OCI-LY7 (cell line): ENCODE data around the gene AAK1. TPM values are rescaled to one million over a fixed set of nuclear protein-coding genes. Genes with fewer than 3 reads are reported as not detected.

Experiments used
- BruUV-seq: library from RNA; stranded (reverse); fragments of 400-500 nt; replicated peaks from 2 replicates; lab custom pipeline; 2021; lab: Mats Ljungman, UMichigan
- CTCF ChIA-PET: fragments of 300-600 bp; sonication (Branson Sonifier 250); formaldehyde crosslinking; loops from one replicate; lab custom pipeline; 2022; ENCODE audit warnings: antibody characterized with exemption; ENCODE audit not compliant: unreplicated experiment; lab: Charles Lee
- POLR2A ChIA-PET: fragments of 300-600 bp; sonication (Branson Sonifier 250); formaldehyde crosslinking; loops from one replicate; lab custom pipeline; 2022; ENCODE audit warnings: antibody characterized with exemption; lab: Charles Lee
- DNase-seq: peaks from one replicate; pipeline ENCODE4 v3.0.0-alpha.2; 2015; ENCODE audit warnings: low spot score
- H2AFZ ChIP-seq: fragments of 200-600 bp; sonication (generic), shearing (Covaris generic); 2 replicates; pipeline ENCODE4 v1.6.1; 2014; ENCODE audit warnings: mild to moderate bottlenecking, antibody characterized with exemption, low read length, moderate library complexity
- H3K27ac ChIP-seq: fragments of 200-600 bp; sonication (generic); 2 replicates; pipeline ENCODE4 v1.5.1; 2014; ENCODE audit warnings: mixed run types, low read depth, mild to moderate bottlenecking, moderate library complexity, low read length, inconsistent platforms; ENCODE audit not compliant: poor library complexity, severe bottlenecking
- H3K36me3 ChIP-seq: fragments of 200-600 bp; sonication (generic); 2 replicates; pipeline ENCODE4 v1.6.1; 2014; ENCODE audit warnings: mild to moderate bottlenecking, antibody characterized with exemption, low read length, moderate library complexity, mixed read lengths; ENCODE audit not compliant: insufficient read depth
- H3K4me1 ChIP-seq: fragments of 200-600 bp; sonication (generic); 2 replicates; pipeline ENCODE4 v1.5.1; 2014; ENCODE audit warnings: mild to moderate bottlenecking, low read length; ENCODE audit not compliant: insufficient read depth, poor library complexity, severe bottlenecking
- H3K4me2 ChIP-seq: fragments of 200-600 bp; sonication (generic); 2 replicates; pipeline ENCODE4 v1.6.1; 2014; ENCODE audit warnings: mild to moderate bottlenecking, low read length
- H3K4me3 ChIP-seq: fragments of 200-600 bp; sonication (generic); 2 replicates; pipeline ENCODE4 v1.5.1; 2014; ENCODE audit warnings: mild to moderate bottlenecking, low read depth, low read length; ENCODE audit not compliant: poor library complexity, severe bottlenecking
- H3K79me2 ChIP-seq: fragments of 200-600 bp; sonication (generic); 2 replicates; pipeline ENCODE4 v1.6.1; 2016; ENCODE audit warnings: low read depth, mild to moderate bottlenecking, low read length, moderate library complexity, mixed read lengths; ENCODE audit not compliant: insufficient read depth
- H3K9me2 ChIP-seq: fragments of 200-600 bp; sonication (generic); 2 replicates; pipeline ENCODE4 v1.6.1; 2016; ENCODE audit warnings: mild to moderate bottlenecking, low read length, mixed read lengths; ENCODE audit not compliant: insufficient read depth
- H3K9me3 ChIP-seq: fragments of 200-600 bp; sonication (generic); 2 replicates; pipeline ENCODE4 v1.6.1; 2014; ENCODE audit warnings: mild to moderate bottlenecking, mixed run types, low read length, mixed read lengths
- H4K20me1 ChIP-seq: fragments of 200-600 bp; sonication (generic); 2 replicates; pipeline ENCODE4 v1.6.1; 2014; ENCODE audit warnings: mild to moderate bottlenecking, antibody characterized with exemption, low read length, moderate library complexity, mixed read lengths; ENCODE audit not compliant: insufficient read depth
- CTCF ChIP-seq: fragments of 200-600 bp; sonication (generic); conservative IDR thresholded peaks from 2 replicates; pipeline ENCODE4 v1.5.1; 2014; ENCODE audit warnings: mild to moderate bottlenecking, antibody characterized with exemption, low read length, moderate library complexity, mixed read lengths
- EZH2phosphoT487 ChIP-seq: fragments of 200-600 bp; sonication (generic); IDR thresholded peaks from 2 replicates; pipeline ENCODE4 v1.6.1; 2018; ENCODE audit warnings: low read depth, borderline replicate concordance, mild to moderate bottlenecking, mixed run types, antibody characterized with exemption, low read length, moderate library complexity, mixed read lengths
- intact Hi-C: fragments of 100-400 bp; cut with micrococcal nuclease; formaldehyde crosslinking; loops from one replicate; pipeline ENCODE4 v1.10.0; 2022; ENCODE audit not compliant: unreplicated experiment
- total RNA-seq, 2 experiments: library from RNA; depleted of rRNA in 1 of 2; stranded (reverse); fragments of >200 nt in 1 of 2; shearing (Covaris generic) in 1 of 2; gene quantifications; 2 replicates each; pipeline ENCODE4 v1.2.3, GENCODE V29; 2014 to 2022

AAK1 gene
- total RNA-seq, 2 experiments from 2014 or later: 8.3 to 8.5 TPM

GRCh38 chr2:69456950-69457445 is 186.5 kb downstream of the AAK1 start:
- BruUV-seq: no TSS peak
- Histone ChIP-seq H3K4me1 (no peaks in the 10 kb centered on the region), H3K79me2 (no peaks in the 10 kb centered on the region), H3K9me3 (no peaks in the 10 kb centered on the region), H3K36me3 (no peaks in the 10 kb centered on the region), H4K20me1 (no peaks in the 10 kb centered on the region), H3K4me3 (no peak overlapping the region), H3K27ac (no peak overlapping the region), H3K4me2 (no peak overlapping the region), H2AFZ (no peak overlapping the region), H3K9me2 (no peaks in the 10 kb centered on the region)
- DNase-seq: no peak
- CTCF ChIA-PET: no interaction called here
- POLR2A ChIA-PET: interaction anchor here (0.5 kb wide), 1 partner anchor 600 kb away, joined by 3 read pairs; no protein-coding TSS in a partner anchor
- intact Hi-C loops: no loop called here
- no peak for TF ChIP-seq CTCF

DNA sequence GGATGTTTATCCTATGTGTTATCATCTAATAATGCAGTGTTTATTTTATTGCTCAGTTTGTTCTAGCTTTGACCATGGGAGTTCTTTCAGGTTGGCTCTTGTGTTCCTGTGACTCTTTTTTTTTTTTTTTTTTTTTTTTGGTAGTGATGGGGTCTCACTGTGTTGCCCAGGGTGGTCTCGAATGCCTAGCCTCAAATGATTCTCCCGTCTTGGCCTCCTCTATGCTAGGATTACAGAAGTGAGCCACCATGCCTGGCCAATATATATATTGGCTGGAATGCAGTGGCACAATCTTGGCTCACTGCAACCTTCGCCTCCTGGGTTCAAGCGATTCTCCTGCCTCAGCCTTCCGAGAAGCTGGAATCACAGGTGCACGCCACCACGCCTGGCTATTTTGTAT is 187.4 kb downstream of the AAK1 start:
- Histone ChIP-seq H3K79me2 (no peaks in the 10 kb centered on the region), H3K36me3 (no peaks in the 10 kb centered on the region), H3K4me1 (no peaks in the 10 kb centered on the region), H4K20me1 (no peaks in the 10 kb centered on the region), H3K27ac (no peak overlapping the region), H3K9me2 (no peaks in the 10 kb centered on the region), H3K4me3 (no peak overlapping the region), H3K9me3 (no peaks in the 10 kb centered on the region), H3K4me2 (no peak overlapping the region), H2AFZ (no peak overlapping the region)
- TF ChIP-seq CTCF: no peak
- TF ChIP-seq EZH2phosphoT487: no peak
- intact Hi-C loops: no loop called here
- BruUV-seq: no TSS peak
- POLR2A ChIA-PET: interaction anchor here (0.6 kb wide), 1 partner anchor 15 kb away, joined by 3 read pairs; no protein-coding TSS in a partner anchor
- DNase-seq: no peak
- CTCF ChIA-PET: no interaction called here

- no peaks in the 10 kb centered on the region for H3K4me1 ChIP-seq
- no peak overlapping the region for H3K4me3 ChIP-seq
- H3K36me3 ChIP-seq: no peaks in the 10 kb centered on the region
- H3K4me2 ChIP-seq: no peak overlapping the region
- TF ChIP-seq EZH2phosphoT487 (no peak), CTCF (no peak)
- no peaks in the 10 kb centered on the region for H3K79me2 ChIP-seq
- H3K9me2 ChIP-seq: no peaks in the 10 kb centered on the region
- no peak overlapping the region for H2AFZ ChIP-seq
- no peaks in the 10 kb centered on the region for H3K9me3 ChIP-seq
- BruUV-seq: no TSS peak
- DNase-seq: no peak
- intact Hi-C loops: no loop called here
- CTCF ChIA-PET: no interaction called here
- no peak overlapping the region for H3K27ac ChIP-seq
- POLR2A ChIA-PET: no interaction called here
- H4K20me1 ChIP-seq: no peaks in the 10 kb centered on the region
Measured at GRCh38 chr2:69454976-69455375, 188.6 kb downstream of the AAK1 start.
